Stimulated activated memory B cell treated with anti-CD40 and anti-IgM and Interleukin-4, amounts not matched to agents 10 μg/mL and 1 μg/mL and 100 μg/mL, for 72 hours (primary cell): ENCODE results near the gene GUCA1A.

ENCODE experiments used
- ATAC-seq: fragments of 150-1000 bp; cut with Tn5 transposase; 2 replicates; pipeline ENCODE4 v1.10.0; 2021
- H3K27ac Mint-ChIP-seq: one replicate; pipeline ENCODE4 v1.8.0; 2022; ENCODE audit warnings: mild to moderate bottlenecking, mixed read lengths
- H3K27me3 Mint-ChIP-seq: one replicate; pipeline ENCODE4 v1.8.0; 2022; ENCODE audit warnings: mixed read lengths
- H3K36me3 Mint-ChIP-seq: one replicate; pipeline ENCODE4 v1.8.0; 2022; ENCODE audit warnings: mixed read lengths
- H3K4me1 Mint-ChIP-seq: one replicate; pipeline ENCODE4 v1.8.0; 2022; ENCODE audit warnings: mixed read lengths
- H3K4me3 Mint-ChIP-seq: one replicate; pipeline ENCODE4 v1.8.0; 2022; ENCODE audit warnings: mild to moderate bottlenecking, moderate library complexity, mixed read lengths
- H3K9me3 Mint-ChIP-seq: one replicate; pipeline ENCODE4 v1.8.0; 2022; ENCODE audit warnings: mixed read lengths

Gene GUCA1A

GRCh38 chr6:42173101-42173500 is at the start of gene GUCA1A:
Gene GUCA1A (plus strand): TSS chr6:42173364. CDS start chr6:42173614, 250 bp downstream.
- Mint-ChIP-seq H3K4me3 (no peak within 1 kb of the TSS), H3K4me1 (peaks cover 6% of the 10 kb centered on the region), H3K36me3 (no peaks in the 10 kb centered on the region), H3K27ac (no peak within 1 kb of the TSS), H3K9me3 (no peaks in the 10 kb centered on the region), H3K27me3 (peaks cover 15% of the 10 kb centered on the region)
- ATAC-seq = no peak

- Mint-ChIP-seq H3K27ac (no peak overlapping the region), H3K4me3 (no peak overlapping the region), H3K36me3 (no peaks in the 10 kb centered on the region), H3K4me1 (no peaks in the 10 kb centered on the region), H3K9me3 (no peaks in the 10 kb centered on the region), H3K27me3 (no peaks in the 10 kb centered on the region)
- no peak for ATAC-seq
These were observed 49.6 kb upstream of the GUCA1A start for GRCh38 chr6:42123379-42124103.

GRCh38 chr6:42124223-42124836 is 48.8 kb upstream of the GUCA1A start:
- Mint-ChIP-seq H3K27ac (no peak overlapping the region), H3K36me3 (no peaks in the 10 kb centered on the region), H3K9me3 (no peaks in the 10 kb centered on the region), H3K4me3 (no peak overlapping the region), H3K4me1 (no peaks in the 10 kb centered on the region), H3K27me3 (no peaks in the 10 kb centered on the region)
- ATAC-seq = peak; percentile 29

GRCh38 chr6:42125231-42125630 is 47.9 kb upstream of the GUCA1A start:
- H3K9me3 Mint-ChIP-seq = no peaks in the 10 kb centered on the region

GRCh38 chr6:42125663-42126062 is 47.5 kb upstream of the GUCA1A start:
- Mint-ChIP-seq H3K27ac (no peak overlapping the region), H3K4me1 (no peaks in the 10 kb centered on the region), H3K36me3 (no peaks in the 10 kb centered on the region), H3K4me3 (no peak overlapping the region), H3K27me3 (peaks cover 8% of the 10 kb centered on the region), H3K9me3 (no peaks in the 10 kb centered on the region)
- no peak for ATAC-seq

More at GRCh38 chr6:42125231-42125630, 47.9 kb upstream of the GUCA1A start:
- no peak for ATAC-seq
- Mint-ChIP-seq H3K4me3 (no peak overlapping the region), H3K36me3 (no peaks in the 10 kb centered on the region), H3K27ac (no peak overlapping the region), H3K27me3 (peaks cover 4% of the 10 kb centered on the region), H3K4me1 (no peaks in the 10 kb centered on the region)

- no peak overlapping the region for H3K27ac Mint-ChIP-seq
- H3K9me3 Mint-ChIP-seq = no peaks in the 10 kb centered on the region
- no peak overlapping the region for H3K4me3 Mint-ChIP-seq
- no peak for ATAC-seq
- no peaks in the 10 kb centered on the region for H3K4me1 Mint-ChIP-seq
- H3K36me3 Mint-ChIP-seq = no peaks in the 10 kb centered on the region
- H3K27me3 Mint-ChIP-seq = peaks cover 19% of the 10 kb centered on the region
These were observed 44.5 kb upstream of the GUCA1A start for GRCh38 chr6:42128460-42129359.

GRCh38 chr6:42129360-42129676 is 43.8 kb upstream of the GUCA1A start:
- no peaks in the 10 kb centered on the region for H3K9me3 Mint-ChIP-seq
- peaks cover 19% of the 10 kb centered on the region for H3K27me3 Mint-ChIP-seq
- H3K4me3 Mint-ChIP-seq = no peak overlapping the region

GRCh38 chr6:42131531-42131930 is 41.6 kb upstream of the GUCA1A start:
- Mint-ChIP-seq H3K27ac (no peak overlapping the region), H3K4me3 (no peak overlapping the region), H3K4me1 (peaks cover 5% of the 10 kb centered on the region), H3K9me3 (no peaks in the 10 kb centered on the region), H3K27me3 (peaks cover 19% of the 10 kb centered on the region), H3K36me3 (no peaks in the 10 kb centered on the region)
- no peak for ATAC-seq

More at GRCh38 chr6:42129360-42129676, 43.8 kb upstream of the GUCA1A start:
- no peak for ATAC-seq
- no peak overlapping the region for H3K27ac Mint-ChIP-seq
- H3K4me1 Mint-ChIP-seq = no peaks in the 10 kb centered on the region
- no peaks in the 10 kb centered on the region for H3K36me3 Mint-ChIP-seq

- no peak for ATAC-seq
- Mint-ChIP-seq H3K4me1 (peaks cover 14% of the 10 kb centered on the region), H3K27ac (no peak overlapping the region), H3K27me3 (peaks cover 19% of the 10 kb centered on the region), H3K9me3 (no peaks in the 10 kb centered on the region), H3K36me3 (no peaks in the 10 kb centered on the region), H3K4me3 (no peak overlapping the region)
These were observed 39.2 kb upstream of the GUCA1A start for GRCh38 chr6:42133926-42134325.

- ATAC-seq = no peak
- no peaks in the 10 kb centered on the region for H3K36me3 Mint-ChIP-seq
- H3K27ac Mint-ChIP-seq = no peak overlapping the region
- no peaks in the 10 kb centered on the region for H3K9me3 Mint-ChIP-seq
- H3K4me3 Mint-ChIP-seq = no peak overlapping the region
- peaks cover 20% of the 10 kb centered on the region for H3K4me1 Mint-ChIP-seq
- peaks cover 16% of the 10 kb centered on the region for H3K27me3 Mint-ChIP-seq
These were observed 38.0 kb upstream of the GUCA1A start for GRCh38 chr6:42135161-42135560.

GRCh38 chr6:42135722-42136121 is 37.4 kb upstream of the GUCA1A start:
- H3K4me1 Mint-ChIP-seq = peaks cover 24% of the 10 kb centered on the region
- no peak overlapping the region for H3K4me3 Mint-ChIP-seq
- peaks cover 13% of the 10 kb centered on the region for H3K27me3 Mint-ChIP-seq
- no peak overlapping the region for H3K27ac Mint-ChIP-seq
- no peak for ATAC-seq
- H3K9me3 Mint-ChIP-seq = no peaks in the 10 kb centered on the region
- no peaks in the 10 kb centered on the region for H3K36me3 Mint-ChIP-seq

- peak overlapping the region; percentile 72 for H3K4me3 Mint-ChIP-seq
- ATAC-seq = peak; percentile 84
- peaks cover 24% of the 10 kb centered on the region for H3K4me1 Mint-ChIP-seq
- no peaks in the 10 kb centered on the region for H3K36me3 Mint-ChIP-seq
- peak overlapping the region; percentile 85 for H3K27ac Mint-ChIP-seq
- H3K27me3 Mint-ChIP-seq = peaks cover 18% of the 10 kb centered on the region
- H3K9me3 Mint-ChIP-seq = no peaks in the 10 kb centered on the region
These were observed 36.5 kb upstream of the GUCA1A start for GRCh38 chr6:42136508-42137193.

- Mint-ChIP-seq H3K36me3 (no peaks in the 10 kb centered on the region), H3K27ac (peak overlapping the region; percentile 85), H3K4me3 (peak overlapping the region; percentile 72), H3K4me1 (peaks cover 24% of the 10 kb centered on the region), H3K27me3 (peaks cover 12% of the 10 kb centered on the region), H3K9me3 (no peaks in the 10 kb centered on the region)
- ATAC-seq = no peak
These were observed 35.9 kb upstream of the GUCA1A start for GRCh38 chr6:42137194-42137753.

GRCh38 chr6:42138190-42138589 is 35.0 kb upstream of the GUCA1A start:
- Mint-ChIP-seq H3K4me1 (peaks cover 31% of the 10 kb centered on the region), H3K27me3 (peaks cover 20% of the 10 kb centered on the region), H3K4me3 (no peak overlapping the region), H3K27ac (no peak overlapping the region), H3K36me3 (no peaks in the 10 kb centered on the region), H3K9me3 (no peaks in the 10 kb centered on the region)
- no peak for ATAC-seq
